B cell (primary cell): ENCODE data around the gene PCBP3.

Experiments
- CTCF ChIP-seq: fragments of 200-600 bp; IDR thresholded peaks from one replicate; pipeline ENCODE4 v1.8.0; 2022; ENCODE audit warnings: antibody characterized with exemption, mild to moderate bottlenecking
- EZH2 ChIP-seq: IDR thresholded peaks from 2 replicates; pipeline ENCODE4 v1.6.1; 2012; ENCODE audit warnings: borderline replicate concordance, low read depth, mild to moderate bottlenecking, moderate library complexity, low read length; ENCODE audit not compliant: insufficient read depth, poor library complexity, severe bottlenecking

- no peak for TF ChIP-seq CTCF
- TF ChIP-seq EZH2 = no peak
These were observed 156.3 kb downstream of the PCBP3 start for GRCh38 chr21:45799765-45800338.
